ENCODE results near the gene GAREM1.

- TF ChIP-seq CTCF (IDR thresholded peaks at IDR 0.05; ENCODE audit: control extremely low read depth in 1 of 3, insufficient read depth in 1 of 3, low read depth in 1 of 3, low read length in 3 of 3) (no peak), POLR2AphosphoS5 (IDR thresholded peaks at IDR 0.05; ENCODE audit: low read depth, low read length) (no peak), POLR2A (IDR thresholded peaks at IDR 0.05; ENCODE audit: control extremely low read depth in 1 of 2, low read depth in 2 of 2, low read length in 2 of 2) (no peak), JUN (IDR thresholded peaks at IDR 0.05; ENCODE audit: low read depth, low read length) (no peak), SP1 (IDR thresholded peaks at IDR 0.05; ENCODE audit: low read depth, low read length) (no peak), SP2 (IDR thresholded peaks at IDR 0.05; ENCODE audit: low read length) (no peak), RAD21 (IDR thresholded peaks at IDR 0.05 in 1 of 2, conservative IDR thresholded peaks at IDR 0.05 in 1 of 2; ENCODE audit: low read depth in 2 of 2, low read length in 2 of 2) (no peak)
Observed at GRCh38 chr18:32328379-32328778, 142.3 kb downstream of the GAREM1 start.

All from H1 (cell line).